ENCODE measurements around the gene PTPRJ.

Gene PTPRJ

DNA sequence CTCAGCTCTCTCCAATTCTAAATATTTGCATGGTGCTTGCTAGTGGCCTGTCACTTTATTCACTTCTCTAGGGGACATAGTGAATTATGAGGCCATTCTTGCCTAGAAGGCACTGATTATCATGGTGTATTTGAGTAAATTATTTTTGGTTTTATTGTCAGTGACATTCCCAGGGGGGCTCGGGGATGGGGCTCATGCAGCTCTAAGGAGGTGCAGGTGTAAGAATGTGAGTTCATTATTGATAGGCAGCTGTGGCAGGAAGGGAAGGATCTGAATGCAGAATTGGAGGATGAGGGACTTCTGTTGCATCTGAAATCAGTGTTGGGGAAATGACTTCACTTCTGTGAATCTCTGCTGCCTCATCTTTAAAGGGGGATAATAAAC is 182.5 kb downstream of the PTPRJ start:
- no peak for DNase-seq (ENCODE audit: extremely low spot score)
- no peak for TF ChIP-seq TARDBP (IDR thresholded peaks at IDR 0.05)
- TF ChIP-seq BHLHE40 (IDR thresholded peaks at IDR 0.05; ENCODE audit: borderline replicate concordance): no peak
- TF ChIP-seq, protein P1, sequence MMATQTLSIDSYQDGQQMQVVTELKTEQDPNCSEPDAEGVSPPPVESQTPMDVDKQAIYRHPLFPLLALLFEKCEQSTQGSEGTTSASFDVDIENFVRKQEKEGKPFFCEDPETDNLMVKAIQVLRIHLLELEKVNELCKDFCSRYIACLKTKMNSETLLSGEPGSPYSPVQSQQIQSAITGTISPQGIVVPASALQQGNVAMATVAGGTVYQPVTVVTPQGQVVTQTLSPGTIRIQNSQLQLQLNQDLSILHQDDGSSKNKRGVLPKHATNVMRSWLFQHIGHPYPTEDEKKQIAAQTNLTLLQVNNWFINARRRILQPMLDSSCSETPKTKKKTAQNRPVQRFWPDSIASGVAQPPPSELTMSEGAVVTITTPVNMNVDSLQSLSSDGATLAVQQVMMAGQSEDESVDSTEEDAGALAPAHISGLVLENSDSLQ (IDR thresholded peaks at IDR 0.05): no peak
- no peak for TF ChIP-seq HDGF (IDR thresholded peaks at IDR 0.05; ENCODE audit: borderline replicate concordance)
- no peak for TF ChIP-seq SP1 (IDR thresholded peaks at IDR 0.05)
- ChIA-PET POLR2A (no interaction called here), CTCF (no interaction called here)

DNA sequence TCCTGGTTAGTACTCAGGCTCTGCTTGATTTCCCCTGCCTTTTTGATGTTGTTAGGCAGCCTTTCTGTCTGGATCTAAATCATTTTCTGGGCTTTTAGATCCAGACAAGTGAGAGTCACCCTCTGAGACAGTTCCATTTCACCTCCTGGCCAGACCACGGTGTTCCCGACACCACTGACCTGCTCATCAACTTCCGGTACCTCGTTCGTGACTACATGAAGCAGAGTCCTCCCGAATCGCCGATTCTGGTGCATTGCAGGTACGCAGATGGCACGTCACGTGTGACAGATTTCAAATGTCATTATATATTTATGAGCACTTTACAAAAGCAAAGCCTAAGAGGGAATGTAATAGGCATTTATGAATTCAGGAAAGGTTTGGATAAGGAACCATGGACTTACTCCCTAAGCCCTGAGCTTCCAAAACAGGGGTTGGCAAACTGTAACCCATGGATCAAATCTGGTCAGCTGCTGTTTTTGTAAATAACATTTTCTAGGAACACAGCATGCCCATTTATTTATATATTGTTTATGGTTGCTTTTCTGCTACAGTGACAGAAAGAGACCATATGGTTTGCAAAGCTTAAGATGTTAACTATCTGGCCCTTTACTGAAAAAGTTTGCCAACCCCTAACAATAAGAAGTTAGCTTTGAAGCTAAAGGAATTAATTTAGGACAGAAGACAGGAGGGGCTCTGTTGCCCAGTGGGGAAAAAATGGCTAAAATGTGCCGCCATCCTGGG is 183.2 kb downstream of the PTPRJ start:
- TF ChIP-seq SP1 (IDR thresholded peaks at IDR 0.05) (no peak), BHLHE40 (IDR thresholded peaks at IDR 0.05; ENCODE audit: borderline replicate concordance) (no peak), CTBP1 (IDR thresholded peaks at IDR 0.05; ENCODE audit: borderline replicate concordance) (no peak), NFRKB (IDR thresholded peaks at IDR 0.05) (no peak), ZNF384 (IDR thresholded peaks at IDR 0.05) (no peak), ARNT (IDR thresholded peaks at IDR 0.05) (no peak), FOXK2 (IDR thresholded peaks at IDR 0.05) (no peak), FOXM1 (IDR thresholded peaks at IDR 0.05; ENCODE audit: borderline replicate concordance) (no peak), FOXA1 (IDR thresholded peaks at IDR 0.05) (no peak), LEF1 (IDR thresholded peaks at IDR 0.05; ENCODE audit: borderline replicate concordance) (no peak), HDGF (IDR thresholded peaks at IDR 0.05; ENCODE audit: borderline replicate concordance) (no peak), SUZ12 (IDR thresholded peaks at IDR 0.05) (no peak), TARDBP (IDR thresholded peaks at IDR 0.05) (no peak), ELF4 (IDR thresholded peaks at IDR 0.05) (no peak), L3MBTL2 (conservative IDR thresholded peaks at IDR 0.05) (no peak)
- TF ChIP-seq, protein P1 (IDR thresholded peaks at IDR 0.05): no peak
- CTCF ChIA-PET: no interaction called here
- no peak for DNase-seq (ENCODE audit: extremely low spot score)
- POLR2A ChIA-PET: no interaction called here

DNA sequence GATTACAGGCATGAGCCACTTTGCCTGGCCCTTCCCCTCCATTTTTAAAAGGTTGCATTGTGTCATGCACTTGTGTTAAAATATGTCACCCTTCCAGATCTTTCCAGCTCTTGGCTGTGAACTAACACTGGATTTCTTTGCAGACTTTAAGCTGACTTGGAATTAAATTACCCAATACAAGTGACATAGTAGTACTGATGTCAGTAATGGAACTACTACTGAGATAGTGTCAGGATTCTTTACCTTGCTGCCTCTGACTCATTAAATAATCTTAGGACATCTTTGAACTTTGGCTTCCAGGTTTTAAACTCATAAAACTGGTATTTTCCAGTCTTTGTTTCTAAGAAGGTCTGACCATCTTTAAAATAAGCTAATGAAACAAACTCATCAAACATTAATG is 184.5 kb downstream of the PTPRJ start:
- TF ChIP-seq LEF1 (IDR thresholded peaks at IDR 0.05; ENCODE audit: borderline replicate concordance) (no peak), L3MBTL2 (conservative IDR thresholded peaks at IDR 0.05) (no peak), FOXA1 (IDR thresholded peaks at IDR 0.05) (no peak), TARDBP (IDR thresholded peaks at IDR 0.05) (no peak), SUZ12 (IDR thresholded peaks at IDR 0.05) (no peak), HDGF (IDR thresholded peaks at IDR 0.05; ENCODE audit: borderline replicate concordance) (no peak), ZNF384 (IDR thresholded peaks at IDR 0.05) (no peak), SP1 (IDR thresholded peaks at IDR 0.05) (no peak)
- TF ChIP-seq, protein P1 (IDR thresholded peaks at IDR 0.05): no peak
- ChIA-PET CTCF (no interaction called here), POLR2A (no interaction called here)
- DNase-seq (ENCODE audit: extremely low spot score): no peak

DNA sequence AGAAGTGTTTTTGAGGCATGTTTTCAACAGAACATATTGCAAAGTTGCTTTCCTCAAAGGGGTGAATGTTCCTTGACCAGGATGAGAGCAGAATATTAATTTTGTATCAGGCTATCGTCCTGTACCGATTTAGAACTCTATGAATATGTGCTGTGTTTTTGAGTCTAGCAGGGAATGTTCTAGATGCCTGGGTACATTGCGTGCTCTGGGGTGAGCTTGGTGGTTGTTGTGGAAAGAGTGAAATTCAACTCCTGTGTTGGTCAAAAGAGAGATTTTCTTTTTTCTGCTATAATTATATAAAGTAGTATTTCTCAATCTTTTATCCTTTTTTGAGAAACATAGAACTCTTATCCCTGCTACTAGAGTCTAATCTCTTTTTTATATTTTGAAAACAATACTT is 185.1 kb downstream of the PTPRJ start:
- ChIA-PET POLR2A (no interaction called here), CTCF (no interaction called here)
- TF ChIP-seq FOXM1 (IDR thresholded peaks at IDR 0.05; ENCODE audit: borderline replicate concordance): no peak
- TF ChIP-seq, protein P1 (IDR thresholded peaks at IDR 0.05): no peak
- TF ChIP-seq SUZ12 (IDR thresholded peaks at IDR 0.05): no peak
- TF ChIP-seq ZNF384 (IDR thresholded peaks at IDR 0.05): no peak
- no peak for TF ChIP-seq HDGF (IDR thresholded peaks at IDR 0.05; ENCODE audit: borderline replicate concordance)
- no peak for TF ChIP-seq FOXA1 (IDR thresholded peaks at IDR 0.05)
- TF ChIP-seq TARDBP (IDR thresholded peaks at IDR 0.05): no peak
- no peak for TF ChIP-seq SP1 (IDR thresholded peaks at IDR 0.05)
- TF ChIP-seq CTBP1 (IDR thresholded peaks at IDR 0.05; ENCODE audit: borderline replicate concordance): no peak
- no peak for TF ChIP-seq BHLHE40 (IDR thresholded peaks at IDR 0.05; ENCODE audit: borderline replicate concordance)
- no peak for TF ChIP-seq ELF4 (IDR thresholded peaks at IDR 0.05)
- no peak for TF ChIP-seq NFRKB (IDR thresholded peaks at IDR 0.05)
- no peak for TF ChIP-seq LEF1 (IDR thresholded peaks at IDR 0.05; ENCODE audit: borderline replicate concordance)
- TF ChIP-seq FOXK2 (IDR thresholded peaks at IDR 0.05): no peak
- no peak for DNase-seq (ENCODE audit: extremely low spot score)

DNA sequence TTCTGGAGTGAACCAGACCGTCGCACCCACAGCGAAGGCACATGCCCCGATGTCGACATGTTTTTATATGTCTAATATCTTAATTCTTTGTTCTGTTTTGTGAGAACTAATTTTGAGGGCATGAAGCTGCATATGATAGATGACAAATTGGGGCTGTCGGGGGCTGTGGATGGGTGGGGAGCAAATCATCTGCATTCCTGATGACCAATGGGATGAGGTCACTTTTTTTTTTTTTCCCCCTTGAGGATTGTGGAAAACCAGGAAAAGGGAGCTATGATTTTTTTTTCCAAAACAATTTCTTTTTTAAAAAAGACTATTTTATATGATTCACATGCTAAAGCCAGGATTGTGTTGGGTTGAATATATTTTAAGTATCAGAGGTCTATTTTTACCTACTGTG is 187.0 kb downstream of the PTPRJ start:
- ChIA-PET CTCF (no interaction called here), POLR2A (no interaction called here)
- no peak for TF ChIP-seq SUZ12 (IDR thresholded peaks at IDR 0.05)
- no peak for TF ChIP-seq ARNT (IDR thresholded peaks at IDR 0.05)
- no peak for TF ChIP-seq FOXA1 (IDR thresholded peaks at IDR 0.05)
- no peak for TF ChIP-seq ZNF384 (IDR thresholded peaks at IDR 0.05)
- TF ChIP-seq, protein P1 (IDR thresholded peaks at IDR 0.05): no peak
- no peak for TF ChIP-seq TARDBP (IDR thresholded peaks at IDR 0.05)
- no peak for TF ChIP-seq ELF4 (IDR thresholded peaks at IDR 0.05)
- TF ChIP-seq CTBP1 (IDR thresholded peaks at IDR 0.05; ENCODE audit: borderline replicate concordance): no peak
- no peak for TF ChIP-seq NFRKB (IDR thresholded peaks at IDR 0.05)
- no peak for TF ChIP-seq FOXK2 (IDR thresholded peaks at IDR 0.05)
- TF ChIP-seq L3MBTL2 (conservative IDR thresholded peaks at IDR 0.05): no peak
- no peak for TF ChIP-seq BHLHE40 (IDR thresholded peaks at IDR 0.05; ENCODE audit: borderline replicate concordance)
- no peak for TF ChIP-seq LEF1 (IDR thresholded peaks at IDR 0.05; ENCODE audit: borderline replicate concordance)
- TF ChIP-seq FOXM1 (IDR thresholded peaks at IDR 0.05; ENCODE audit: borderline replicate concordance): no peak
- no peak for TF ChIP-seq SP1 (IDR thresholded peaks at IDR 0.05)
- TF ChIP-seq HDGF (IDR thresholded peaks at IDR 0.05; ENCODE audit: borderline replicate concordance): no peak
- no peak for DNase-seq (ENCODE audit: extremely low spot score)

All from HEK293T (cell line).